Peyer's patch (tissue), 4 donors: ENCODE results near the gene ZNF492. TPM values are rescaled to one million over a fixed set of nuclear protein-coding genes. Genes with fewer than 3 reads are reported as not detected.

Experiments used
- DNase-seq, 3 donors: peaks; one replicate each; pipeline ENCODE4 v3.0.0-alpha.2; 2017 to 2019
- H3K27ac ChIP-seq, 4 donors: fragments of 200-600 bp; sonication (generic); one replicate each; pipeline ENCODE4 v1.5.1; 2016 to 2019
- H3K27me3 ChIP-seq, 2 donors: fragments of 200-600 bp; sonication (generic); one replicate each; pipeline ENCODE4 v1.5.1; 2019
- H3K36me3 ChIP-seq, 3 donors: fragments of 200-600 bp; sonication (generic); one replicate each; pipeline ENCODE4 v1.5.1; 2016 to 2019
- H3K4me1 ChIP-seq, 4 donors: fragments of 200-600 bp; sonication (generic); one replicate each; pipeline ENCODE4 v1.5.1; 2016 to 2019
- H3K4me3 ChIP-seq, 4 donors: fragments of 200-600 bp; sonication (generic); 1 replicate in 3 of 4; 2 replicates in 1 of 4; pipeline ENCODE4 v1.5.1; 2016 to 2019; ENCODE audit warnings: mild to moderate bottlenecking in 1 of 4
- H3K9me3 ChIP-seq, 4 donors: fragments of 200-600 bp; sonication (generic); one replicate each; pipeline ENCODE4 v1.5.1; 2016 to 2019; ENCODE audit warnings: mild to moderate bottlenecking in 1 of 4
- CTCF ChIP-seq, 6 experiments: fragments of 450-650 bp in 4 of 6; fragments of 200-600 bp in 2 of 6; sonication (generic) in 1 of 6; IDR thresholded peaks; one replicate each; pipeline ENCODE4 v1.5.1; 2017 to 2019; ENCODE audit warnings: antibody characterized with exemption in 6 of 6, mild to moderate bottlenecking in 3 of 6, moderate library complexity in 1 of 6
- POLR2A ChIP-seq, 2 donors: fragments of 450-650 bp; IDR thresholded peaks; one replicate each; pipeline ENCODE4 v1.5.1; 2017; ENCODE audit warnings: antibody characterized with exemption in 2 of 2, mild to moderate bottlenecking in 2 of 2, moderate library complexity in 2 of 2
- total RNA-seq, 4 donors: library from RNA; depleted of rRNA; stranded (reverse); fragments of >200 nt; gene quantifications; one replicate each; pipeline ENCODE4 v1.1.0, GENCODE V29; 2016

Gene ZNF492
- total RNA-seq, 4 donors from 2014 or later = 0.27 to 0.38 TPM; not detected in 2

GRCh38 chr19:22603518-22604440 lies 30.3 kb upstream of the ZNF492 start:
- TF ChIP-seq CTCF (IDR thresholded peaks at IDR 0.05) = no peak
- TF ChIP-seq POLR2A (IDR thresholded peaks at IDR 0.05) = no peak
- no peaks in the 10 kb centered on the region for H3K27me3 ChIP-seq
- H3K27ac ChIP-seq = no peak overlapping the region
- no peak overlapping the region for H3K4me3 ChIP-seq
- no peaks in the 10 kb centered on the region for H3K36me3 ChIP-seq
- H3K4me1 ChIP-seq = no peaks in the 10 kb centered on the region
- H3K9me3 ChIP-seq = peaks cover 0 to 6% (median 0%) of the 10 kb centered on the region in 4 donors
- no peak for DNase-seq

- TF ChIP-seq POLR2A (IDR thresholded peaks at IDR 0.05) (no peak), CTCF (IDR thresholded peaks at IDR 0.05) (no peak)
- no peak overlapping the region for H3K27ac ChIP-seq
- no peaks in the 10 kb centered on the region for H3K27me3 ChIP-seq
- peaks cover 0 to 6% (median 0%) of the 10 kb centered on the region in 4 donors for H3K9me3 ChIP-seq
- no peaks in the 10 kb centered on the region for H3K36me3 ChIP-seq
- H3K4me3 ChIP-seq = no peak overlapping the region
- DNase-seq = no peak
- H3K4me1 ChIP-seq = no peaks in the 10 kb centered on the region
These were observed 29.4 kb upstream of the ZNF492 start for GRCh38 chr19:22604571-22605274.

- H3K9me3 ChIP-seq = peaks cover 0 to 3% (median 0%) of the 10 kb centered on the region in 4 donors
- TF ChIP-seq CTCF (IDR thresholded peaks at IDR 0.05) (no peak), POLR2A (IDR thresholded peaks at IDR 0.05) (no peak)
- no peaks in the 10 kb centered on the region for H3K27me3 ChIP-seq
- no peak overlapping the region for H3K4me3 ChIP-seq
- no peak for DNase-seq
- H3K27ac ChIP-seq = no peak overlapping the region
- H3K36me3 ChIP-seq = no peaks in the 10 kb centered on the region
- H3K4me1 ChIP-seq = no peaks in the 10 kb centered on the region
These were observed 28.6 kb upstream of the ZNF492 start for GRCh38 chr19:22605275-22606211.

GRCh38 chr19:22606212-22606553 lies 27.9 kb upstream of the ZNF492 start:
- TF ChIP-seq POLR2A (IDR thresholded peaks at IDR 0.05) (no peak), CTCF (IDR thresholded peaks at IDR 0.05) (no peak)
- no peak for DNase-seq
- Histone ChIP-seq H3K9me3 (peaks cover 0 to 1% (median 0%) of the 10 kb centered on the region in 4 donors), H3K27ac (no peak overlapping the region), H3K4me3 (no peak overlapping the region), H3K36me3 (no peaks in the 10 kb centered on the region), H3K4me1 (no peaks in the 10 kb centered on the region), H3K27me3 (no peaks in the 10 kb centered on the region)

- no peak overlapping the region for H3K4me3 ChIP-seq
- no peaks in the 10 kb centered on the region for H3K9me3 ChIP-seq
- TF ChIP-seq POLR2A (IDR thresholded peaks at IDR 0.05) = no peak
- no peak for TF ChIP-seq CTCF (IDR thresholded peaks at IDR 0.05)
- no peaks in the 10 kb centered on the region for H3K4me1 ChIP-seq
- DNase-seq = no peak
- no peak overlapping the region for H3K27ac ChIP-seq
- H3K36me3 ChIP-seq = no peaks in the 10 kb centered on the region
- no peaks in the 10 kb centered on the region for H3K27me3 ChIP-seq
These were observed 27.0 kb upstream of the ZNF492 start for GRCh38 chr19:22606954-22607652.
